G401 (cell line): ENCODE results near the gene PPWD1. TPM values are rescaled to one million over a fixed set of nuclear protein-coding genes. Genes with fewer than 3 reads are reported as not detected.
A peak's percentile ranks its signal among the peaks of the same experiment; 100 is the strongest.
"Not testable (repeated sequence)": the region's sequence is repeated elsewhere in the genome, so short reads cannot be mapped to it uniquely, and the experiment has no call there.

ENCODE experiments used
- DNase-seq: peaks from one replicate; pipeline ENCODE4 v3.0.0-alpha.2; 2015; ENCODE audit warnings: low spot score
- in situ Hi-C: cut with HindIII; loops from 2 replicates; pipeline ENCODE4 v1.10.0; 2016; ENCODE audit warnings: low sequenced_read_pairs, mixed read lengths
- total RNA-seq: library from RNA; depleted of rRNA; stranded (reverse); fragments of >200 nt; shearing (Covaris generic); gene quantifications from 2 replicates; pipeline ENCODE4 v1.2.3, GENCODE V29; 2014; rRNA removed

PPWD1 gene
- total RNA-seq, 1 experiment from 2014 or later = 67.0 TPM

GRCh38 chr5:65620021-65620420 is 56.9 kb downstream of the PPWD1 start:
- in situ Hi-C loops = no loop called here
- no peak for DNase-seq

- DNase-seq, in situ Hi-C loops: not testable (repeated sequence)
Measured at GRCh38 chr5:65621961-65622360, 58.9 kb downstream of the PPWD1 start.

GRCh38 chr5:65623482-65623881 is 60.4 kb downstream of the PPWD1 start:
- no peak for DNase-seq
- in situ Hi-C loops = no loop called here

GRCh38 chr5:65624025-65624570 is 61.0 kb downstream of the PPWD1 start, which contains the start of gene TRIM23:
TSS of gene TRIM23 (minus strand) at chr5:65624333. CDS start at chr5:65624274, 59 bp downstream.
- DNase-seq = peak; percentile 94
- in situ Hi-C loops = no loop called here

GRCh38 chr5:65624571-65625555 is 61.8 kb downstream of the PPWD1 start, which contains the start of the genes SHLD3 and TRAPPC13:
TSS of gene SHLD3 (plus strand) at chr5:65625027. CDS start at chr5:65629588, 4,561 bp downstream.
TSS of gene TRAPPC13 (plus strand) at chr5:65625027. CDS start at chr5:65625061, 34 bp downstream.
- in situ Hi-C loops = no loop called here

GRCh38 chr5:65625743-65626142 is 62.6 kb downstream of the PPWD1 start:
- in situ Hi-C loops = no loop called here

More at GRCh38 chr5:65624571-65625555, 61.8 kb downstream of the PPWD1 start, which contains the start of the genes SHLD3 and TRAPPC13:
- DNase-seq = peak; percentile 92

GRCh38 chr5:65630981-65631380 is 67.9 kb downstream of the PPWD1 start:
- no peak for DNase-seq
- in situ Hi-C loops = no loop called here

More at GRCh38 chr5:65625743-65626142, 62.6 kb downstream of the PPWD1 start:
- DNase-seq = no peak

Other genes with a start within 250 kb of the PPWD1 start
- gene ADAMTS6, start 81.4 kb upstream of the PPWD1 start, total RNA-seq = 15.7 and 20.2 TPM in 2 replicates
- 36.4 and 65.1 TPM in 2 replicates for gene CENPK, start 128 bp upstream of the PPWD1 start, total RNA-seq
- gene TRIM23, start 61.0 kb downstream of the PPWD1 start, total RNA-seq = 9.4 and 16.0 TPM in 2 replicates
- gene SHLD3, start 61.7 kb downstream of the PPWD1 start, total RNA-seq = 3.4 and 5.9 TPM in 2 replicates
- gene TRAPPC13, start 61.7 kb downstream of the PPWD1 start, total RNA-seq = 29.1 and 37.7 TPM in 2 replicates
- gene SGTB, start 158.8 kb downstream of the PPWD1 start, total RNA-seq = 14.0 and 18.7 TPM in 2 replicates
- gene NLN, start 158.9 kb downstream of the PPWD1 start, total RNA-seq = 53.6 and 81.4 TPM in 2 replicates